Nephron progenitor cell (in vitro differentiated cells): ENCODE data around the gene SDK1.

Experiments used
- DNase-seq: peaks from one replicate; pipeline ENCODE4 v3.0.0; 2021
- H3K27ac Mint-ChIP-seq: 2 replicates; pipeline ENCODE4 v1.8.0; 2021; ENCODE audit warnings: mild to moderate bottlenecking, moderate library complexity, mixed read lengths
- H3K27me3 Mint-ChIP-seq: 2 replicates; pipeline ENCODE4 v1.8.0; 2021; ENCODE audit warnings: mild to moderate bottlenecking, low read depth, mixed read lengths; ENCODE audit not compliant: poor library complexity
- H3K36me3 Mint-ChIP-seq: 2 replicates; pipeline ENCODE4 v1.8.0; 2021; ENCODE audit warnings: low read depth, mixed read lengths
- H3K4me1 Mint-ChIP-seq: 2 replicates; pipeline ENCODE4 v1.8.0; 2021; ENCODE audit warnings: mixed read lengths
- H3K4me3 Mint-ChIP-seq: 2 replicates; pipeline ENCODE4 v1.8.0; 2021; ENCODE audit warnings: mild to moderate bottlenecking, moderate library complexity, mixed read lengths
- H3K9me3 Mint-ChIP-seq: 2 replicates; pipeline ENCODE4 v1.8.0; 2021; ENCODE audit warnings: mild to moderate bottlenecking, moderate library complexity, mixed read lengths
- CTCF ChIP-seq: fragments of 200-600 bp; sonication (generic); IDR thresholded peaks from 2 replicates; pipeline ENCODE4 v1.5.0; 2021; ENCODE audit warnings: antibody characterized with exemption

Gene SDK1

GRCh38 chr7:3594901-3595300 lies 293.8 kb downstream of the SDK1 start:
- TF ChIP-seq CTCF, result no peak
- Mint-ChIP-seq H3K27me3 (peaks cover 6% of the 10 kb centered on the region), H3K36me3 (no peaks in the 10 kb centered on the region), H3K4me1 (peaks cover 19% of the 10 kb centered on the region), H3K4me3 (no peak overlapping the region), H3K9me3 (no peaks in the 10 kb centered on the region), H3K27ac (no peak overlapping the region)
- no peak for DNase-seq

GRCh38 chr7:3598854-3599253 lies 297.8 kb downstream of the SDK1 start:
- no peak for DNase-seq
- Mint-ChIP-seq H3K36me3 (no peaks in the 10 kb centered on the region), H3K27ac (no peak overlapping the region), H3K4me1 (no peaks in the 10 kb centered on the region), H3K27me3 (peaks cover 6% of the 10 kb centered on the region), H3K9me3 (peaks cover 25% of the 10 kb centered on the region), H3K4me3 (no peak overlapping the region)
- TF ChIP-seq CTCF, result no peak

GRCh38 chr7:3605222-3605621 lies 304.2 kb downstream of the SDK1 start:
- peaks cover 6% of the 10 kb centered on the region for H3K4me1 Mint-ChIP-seq
- TF ChIP-seq CTCF, result no peak
- no peak overlapping the region for H3K27ac Mint-ChIP-seq
- no peaks in the 10 kb centered on the region for H3K36me3 Mint-ChIP-seq
- H3K9me3 Mint-ChIP-seq, result peaks cover 44% of the 10 kb centered on the region
- H3K27me3 Mint-ChIP-seq, result peaks cover 1% of the 10 kb centered on the region
- no peak overlapping the region for H3K4me3 Mint-ChIP-seq
- DNase-seq, result no peak

- Mint-ChIP-seq H3K36me3 (no peaks in the 10 kb centered on the region), H3K4me3 (no peak overlapping the region), H3K27me3 (no peaks in the 10 kb centered on the region), H3K9me3 (peaks cover 37% of the 10 kb centered on the region), H3K4me1 (peaks cover 6% of the 10 kb centered on the region), H3K27ac (peak overlapping the region; percentile 0)
- no peak for TF ChIP-seq CTCF
- DNase-seq, result no peak
Measured at GRCh38 chr7:3606436-3606835, 305.4 kb downstream of the SDK1 start.

- DNase-seq, result no peak
- H3K27me3 Mint-ChIP-seq, result no peaks in the 10 kb centered on the region
- H3K9me3 Mint-ChIP-seq, result peaks cover 26% of the 10 kb centered on the region
- peaks cover 6% of the 10 kb centered on the region for H3K4me1 Mint-ChIP-seq
- H3K27ac Mint-ChIP-seq, result no peak overlapping the region
- TF ChIP-seq CTCF, result no peak
- no peak overlapping the region for H3K4me3 Mint-ChIP-seq
- H3K36me3 Mint-ChIP-seq, result no peaks in the 10 kb centered on the region
Measured at GRCh38 chr7:3607847-3608246, 306.8 kb downstream of the SDK1 start.

GRCh38 chr7:3616306-3616705 lies 315.3 kb downstream of the SDK1 start:
- no peaks in the 10 kb centered on the region for H3K27me3 Mint-ChIP-seq
- peaks cover 7% of the 10 kb centered on the region for H3K9me3 Mint-ChIP-seq
- H3K4me1 Mint-ChIP-seq, result peaks cover 11% of the 10 kb centered on the region
- H3K36me3 Mint-ChIP-seq, result no peaks in the 10 kb centered on the region
- no peak for TF ChIP-seq CTCF
- no peak for DNase-seq
- H3K4me3 Mint-ChIP-seq, result no peak overlapping the region
- no peak overlapping the region for H3K27ac Mint-ChIP-seq
